Thyroid gland (tissue), 4 donors: Measurements from ENCODE around the gene DRAXIN. TPM values are rescaled to one million over a fixed set of nuclear protein-coding genes. Genes with fewer than 3 reads are reported as not detected.

Source experiments
- DNase-seq, 2 donors: peaks; one replicate each; pipeline ENCODE4 v3.0.0-alpha.2; 2019
- H3K27ac ChIP-seq, 3 donors: fragments of 200-600 bp; sonication (generic); 1 replicate in 2 of 3; 2 replicates in 1 of 3; pipeline ENCODE4 v1.5.1; 2016 to 2019; ENCODE audit warnings: mild to moderate bottlenecking in 1 of 3, moderate library complexity in 1 of 3
- H3K27me3 ChIP-seq: fragments of 200-600 bp; sonication (generic); one replicate; pipeline ENCODE4 v1.5.1; 2019
- H3K36me3 ChIP-seq, 2 donors: fragments of 200-600 bp; sonication (generic); one replicate each; pipeline ENCODE4 v1.5.1; 2016 to 2019
- H3K4me1 ChIP-seq, 2 donors: fragments of 200-600 bp; sonication (generic); one replicate each; pipeline ENCODE4 v1.5.1; 2017 to 2019
- H3K4me3 ChIP-seq, 3 donors: fragments of 200-600 bp; sonication (generic); replicated peaks in 1 of 3; 1 replicate in 2 of 3; 2 replicates in 1 of 3; pipeline ENCODE4 v1.5.1; 2016; ENCODE audit warnings: mild to moderate bottlenecking in 1 of 3
- H3K9me3 ChIP-seq: fragments of 200-600 bp; sonication (generic); one replicate; pipeline ENCODE4 v1.5.1; 2017
- POLR2A ChIP-seq, 2 donors: fragments of 450-650 bp; IDR thresholded peaks; one replicate each; pipeline ENCODE4 v1.6.1; 2017; ENCODE audit warnings: antibody characterized with exemption in 2 of 2, mild to moderate bottlenecking in 2 of 2, moderate library complexity in 1 of 2
- WGBS, 2 donors: methylation state at CpG; one replicate each; pipeline ENCODE4 v1.1.5; 2017; 5-methylcytosine and 5-hydroxymethylcytosine counted together
- intact Hi-C: fragments of 100-400 bp; cut with DNase I; formaldehyde crosslinking; loops from one replicate; pipeline ENCODE4 v1.15.1; 2023
- total RNA-seq, 4 donors: library from RNA; depleted of rRNA; stranded (reverse); fragments of >200 nt; gene quantifications; one replicate each; pipeline ENCODE4 v1.2.3, GENCODE V29; 2016
- TF ChIP-seq, protein P1 (sequence below), 6 experiments: fragments of 200-600 bp in 3 of 6; fragments of 450-650 bp in 3 of 6; sonication (generic) in 3 of 6; IDR thresholded peaks; one replicate each; pipeline ENCODE4 v1.5.1; 2016 to 2019; ENCODE audit warnings: antibody characterized with exemption in 6 of 6, mild to moderate bottlenecking in 2 of 6, inconsistent platforms in 1 of 6, moderate library complexity in 1 of 6

The DRAXIN gene
- total RNA-seq, 4 donors from 2014 or later = not detected

DNA sequence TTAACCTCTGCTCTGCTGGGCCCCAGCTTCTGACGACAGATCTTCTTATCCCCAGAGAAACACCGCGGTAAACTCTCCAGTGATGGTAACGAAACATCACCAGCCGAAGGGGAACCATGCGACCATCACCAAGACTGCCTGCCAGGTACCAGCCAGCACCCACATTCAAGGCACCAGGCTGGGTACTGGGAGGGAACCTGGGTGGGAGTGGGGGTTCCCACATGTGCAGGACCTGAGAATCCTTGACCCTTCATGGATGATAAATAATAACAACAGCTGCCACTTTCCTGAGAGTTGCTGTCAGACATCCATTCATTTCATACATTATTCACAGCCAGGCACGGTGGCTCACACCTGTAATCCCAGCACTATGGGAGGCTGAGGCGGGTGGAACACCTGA is 20.8 kb downstream of the DRAXIN start:
- H3K27ac ChIP-seq = no peak overlapping the region
- intact Hi-C loops = no loop called here
- WGBS, 2 donors = 89 to 96% methylated on average over 2 to 8 of the region's 8 CpGs
- no peak for TF ChIP-seq POLR2A (IDR thresholded peaks at IDR 0.05)
- TF ChIP-seq, protein P1, sequence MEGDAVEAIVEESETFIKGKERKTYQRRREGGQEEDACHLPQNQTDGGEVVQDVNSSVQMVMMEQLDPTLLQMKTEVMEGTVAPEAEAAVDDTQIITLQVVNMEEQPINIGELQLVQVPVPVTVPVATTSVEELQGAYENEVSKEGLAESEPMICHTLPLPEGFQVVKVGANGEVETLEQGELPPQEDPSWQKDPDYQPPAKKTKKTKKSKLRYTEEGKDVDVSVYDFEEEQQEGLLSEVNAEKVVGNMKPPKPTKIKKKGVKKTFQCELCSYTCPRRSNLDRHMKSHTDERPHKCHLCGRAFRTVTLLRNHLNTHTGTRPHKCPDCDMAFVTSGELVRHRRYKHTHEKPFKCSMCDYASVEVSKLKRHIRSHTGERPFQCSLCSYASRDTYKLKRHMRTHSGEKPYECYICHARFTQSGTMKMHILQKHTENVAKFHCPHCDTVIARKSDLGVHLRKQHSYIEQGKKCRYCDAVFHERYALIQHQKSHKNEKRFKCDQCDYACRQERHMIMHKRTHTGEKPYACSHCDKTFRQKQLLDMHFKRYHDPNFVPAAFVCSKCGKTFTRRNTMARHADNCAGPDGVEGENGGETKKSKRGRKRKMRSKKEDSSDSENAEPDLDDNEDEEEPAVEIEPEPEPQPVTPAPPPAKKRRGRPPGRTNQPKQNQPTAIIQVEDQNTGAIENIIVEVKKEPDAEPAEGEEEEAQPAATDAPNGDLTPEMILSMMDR (IDR thresholded peaks at IDR 0.05) = no peak
- H3K36me3 ChIP-seq = no peaks in the 10 kb centered on the region
- H3K27me3 ChIP-seq = no peaks in the 10 kb centered on the region
- DNase-seq = no peak
- no peaks in the 10 kb centered on the region for H3K9me3 ChIP-seq
- H3K4me1 ChIP-seq = peaks cover 0 to 10% of the 10 kb centered on the region in 2 donors
- H3K4me3 ChIP-seq = no peak overlapping the region

DNA sequence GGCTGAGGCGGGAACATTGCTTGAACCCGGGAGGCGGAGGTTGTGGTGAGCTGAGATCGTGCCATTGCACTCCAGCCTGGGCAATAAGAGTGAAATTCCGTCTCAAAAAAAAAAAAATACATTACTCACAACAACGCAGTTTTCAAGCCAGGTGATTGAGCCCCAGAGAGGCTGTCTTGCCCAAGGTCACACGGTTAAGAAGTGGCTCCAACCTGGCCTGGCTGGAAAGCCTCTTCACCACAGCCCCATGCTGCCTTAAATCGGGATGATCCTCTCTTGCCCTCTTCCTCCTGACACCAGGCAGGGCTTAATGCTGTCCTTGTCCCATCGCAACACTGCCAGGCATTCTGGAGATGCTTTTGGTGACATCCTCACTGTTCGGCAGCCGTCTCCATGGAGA is 21.6 kb downstream of the DRAXIN start:
- Histone ChIP-seq H3K36me3 (no peaks in the 10 kb centered on the region), H3K4me1 (peaks cover 0 to 2% of the 10 kb centered on the region in 2 donors), H3K27me3 (no peaks in the 10 kb centered on the region), H3K27ac (no peak overlapping the region), H3K4me3 (no peak overlapping the region), H3K9me3 (no peaks in the 10 kb centered on the region)
- intact Hi-C loops = no loop called here
- WGBS, 2 donors = 79 to 83% methylated on average over 11 of the region's 11 CpGs
- DNase-seq = no peak
- TF ChIP-seq, protein P1 (IDR thresholded peaks at IDR 0.05) = no peak
- no peak for TF ChIP-seq POLR2A (IDR thresholded peaks at IDR 0.05)

DNA sequence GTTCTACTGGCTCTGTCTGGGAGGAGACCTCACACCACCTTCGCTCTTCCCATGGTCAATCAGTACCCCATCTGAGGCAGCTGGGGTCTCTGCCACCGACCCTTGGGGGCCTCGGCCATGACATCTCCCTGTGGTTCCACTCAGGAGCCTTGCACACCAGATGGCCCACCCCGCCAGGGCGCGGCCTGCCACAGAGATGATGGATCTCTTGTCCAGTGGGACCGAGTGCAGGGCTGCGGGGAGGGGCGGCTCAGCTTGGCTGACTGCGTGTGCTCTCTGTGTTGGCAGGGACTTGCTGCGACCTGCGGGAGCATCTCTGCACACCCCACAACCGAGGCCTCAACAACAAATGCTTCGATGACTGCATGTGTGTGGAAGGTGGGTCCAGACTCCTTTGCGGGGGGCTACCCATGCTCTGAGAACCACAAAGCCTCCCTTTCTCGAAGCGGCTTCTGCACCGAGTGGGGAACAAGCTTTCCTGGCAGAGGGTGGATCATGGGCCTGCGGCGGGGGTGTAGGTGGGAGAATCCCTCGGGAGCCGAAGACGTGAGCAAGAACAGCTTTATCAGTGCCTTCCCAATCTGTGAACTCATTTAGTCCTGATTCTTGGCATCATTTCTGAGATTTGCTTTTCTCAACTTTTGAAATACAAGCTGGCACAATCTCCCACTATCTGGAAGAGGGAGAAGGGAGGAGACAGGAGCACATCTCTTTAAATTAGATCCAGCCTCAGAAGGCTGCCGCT is 23.5 kb downstream of the DRAXIN start:
- TF ChIP-seq POLR2A (IDR thresholded peaks at IDR 0.05) = no peak
- 85% methylated on average over 12 to 18 of the region's 24 CpGs for WGBS, 2 donors
- H3K4me3 ChIP-seq = no peak overlapping the region
- no peaks in the 10 kb centered on the region for H3K9me3 ChIP-seq
- no peaks in the 10 kb centered on the region for H3K36me3 ChIP-seq
- intact Hi-C loops = no loop called here
- no peak overlapping the region for H3K27ac ChIP-seq
- peaks cover 4 to 6% of the 10 kb centered on the region in 2 donors for H3K4me1 ChIP-seq
- no peaks in the 10 kb centered on the region for H3K27me3 ChIP-seq
- no peak for DNase-seq

DNA sequence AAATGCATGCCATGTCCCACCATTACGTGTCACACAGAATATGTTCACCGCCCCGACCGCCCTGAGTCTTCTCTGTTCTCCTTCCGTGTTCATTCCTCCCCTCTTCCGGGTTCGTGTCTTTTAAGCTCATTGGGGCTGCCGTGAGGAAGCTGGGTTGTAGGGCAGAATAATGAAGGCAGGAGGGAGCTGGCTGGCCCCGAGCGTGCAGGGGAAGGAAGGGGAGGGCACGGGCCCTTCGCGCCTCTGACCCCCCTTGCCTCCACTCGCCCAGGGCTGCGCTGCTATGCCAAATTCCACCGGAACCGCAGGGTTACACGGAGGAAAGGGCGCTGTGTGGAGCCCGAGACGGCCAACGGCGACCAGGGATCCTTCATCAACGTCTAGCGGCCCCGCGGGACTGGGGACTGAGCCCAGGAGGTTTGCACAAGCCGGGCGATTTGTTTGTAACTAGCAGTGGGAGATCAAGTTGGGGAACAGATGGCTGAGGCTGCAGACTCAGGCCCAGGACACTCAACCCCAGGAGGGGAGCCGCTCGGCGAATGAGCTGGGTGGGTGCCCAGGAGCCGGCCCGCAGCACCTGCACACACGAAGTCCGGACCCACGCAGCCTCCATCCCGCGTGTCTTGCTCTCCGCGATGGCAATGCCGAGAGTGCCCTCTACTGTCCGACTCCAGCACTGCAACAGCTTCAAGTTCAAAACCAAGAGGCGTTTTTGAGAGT is 28.0 kb downstream of the DRAXIN start:
- no peak overlapping the region for H3K27ac ChIP-seq
- intact Hi-C loops = loop anchor here (5.0 kb wide), 1 partner anchor 72 kb away; no protein-coding TSS in a partner anchor
- peak overlapping the region in 1 of 3 donors; percentile 16 for H3K4me3 ChIP-seq
- H3K4me1 ChIP-seq = peaks cover 4 to 6% of the 10 kb centered on the region in 2 donors
- DNase-seq = peak; percentile 79 to 83
- H3K27me3 ChIP-seq = no peaks in the 10 kb centered on the region
- 11 to 18% methylated on average over 24 to 41 of the region's 44 CpGs for WGBS, 2 donors
- no peaks in the 10 kb centered on the region for H3K36me3 ChIP-seq
- H3K9me3 ChIP-seq = no peaks in the 10 kb centered on the region
- TF ChIP-seq POLR2A (IDR thresholded peaks at IDR 0.05) = no peak
- TF ChIP-seq, protein P1 (IDR thresholded peaks at IDR 0.05) = peak; percentile 80 to 99 (median 88)

DNA sequence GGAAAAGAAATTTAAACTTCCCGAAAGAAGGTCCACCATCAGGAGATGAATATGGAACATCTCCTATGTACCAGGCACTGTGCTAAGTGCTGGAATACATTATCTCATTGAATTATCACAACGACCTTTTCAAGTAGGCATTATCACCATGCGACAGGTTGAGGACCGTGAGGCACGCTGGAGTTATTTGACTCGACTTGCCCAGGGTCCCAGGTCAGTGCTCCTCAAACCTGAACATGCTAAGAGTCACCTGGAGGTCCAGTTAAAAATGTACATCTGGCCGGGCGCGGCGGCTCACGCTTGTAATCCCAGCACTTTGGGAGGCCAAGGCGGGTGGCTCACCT is 28.5 kb downstream of the DRAXIN start:
- no peak for DNase-seq
- Histone ChIP-seq H3K4me3 (no peak overlapping the region), H3K27ac (no peak overlapping the region), H3K36me3 (no peaks in the 10 kb centered on the region), H3K9me3 (no peaks in the 10 kb centered on the region), H3K4me1 (peaks cover 4 to 6% of the 10 kb centered on the region in 2 donors), H3K27me3 (no peaks in the 10 kb centered on the region)
- TF ChIP-seq POLR2A (IDR thresholded peaks at IDR 0.05) = no peak
- TF ChIP-seq, protein P1 (IDR thresholded peaks at IDR 0.05) = peak in 1 of 6 experiments; percentile 1
- intact Hi-C loops = loop anchor here (5.0 kb wide), 1 partner anchor 73 kb away; no protein-coding TSS in a partner anchor
- WGBS, 2 donors = 71 to 72% methylated on average over 11 to 12 of the region's 12 CpGs
